Subcutaneous abdominal adipose tissue (tissue), 5 donors: ENCODE results near the gene ARSG.

Experiments
- H3K27ac ChIP-seq: one replicate; pipeline ENCODE4 v1.7.0; 2013; ENCODE audit warnings: low read depth, mild to moderate bottlenecking, inconsistent platforms, low read length, moderate library complexity
- H3K27me3 ChIP-seq, 5 donors: one replicate each; pipeline ENCODE4 v1.7.0; 2013; ENCODE audit warnings: low read length in 5 of 5, inconsistent platforms in 1 of 5; ENCODE audit not compliant: control insufficient read depth in 5 of 5, insufficient read depth in 4 of 5
- H3K36me3 ChIP-seq, 5 donors: one replicate each; pipeline ENCODE4 v1.7.0; 2013; ENCODE audit warnings: low read length in 5 of 5; ENCODE audit not compliant: control insufficient read depth in 5 of 5, insufficient read depth in 5 of 5
- H3K4me1 ChIP-seq, 5 donors: one replicate each; pipeline ENCODE4 v1.7.0; 2013; ENCODE audit warnings: low read length in 5 of 5, mild to moderate bottlenecking in 3 of 5, moderate library complexity in 1 of 5; ENCODE audit not compliant: control insufficient read depth in 5 of 5, insufficient read depth in 5 of 5
- H3K4me3 ChIP-seq, 5 donors: one replicate each; pipeline ENCODE4 v1.7.0; 2013; ENCODE audit warnings: low read length in 5 of 5, low read depth in 1 of 5
- H3K9ac ChIP-seq, 5 donors: one replicate each; pipeline ENCODE4 v1.7.0; 2013; ENCODE audit warnings: low read length in 5 of 5, mild to moderate bottlenecking in 4 of 5, moderate library complexity in 3 of 5
- H3K9me3 ChIP-seq, 5 donors: one replicate each; pipeline ENCODE4 v1.7.0; 2013; ENCODE audit warnings: low read length in 5 of 5; ENCODE audit not compliant: control insufficient read depth in 5 of 5
- donor health status: healthy.
- donor health status: healthy.
- donor health status: healthy.
- donor health status: healthy.
- donor health status: healthy.

The ARSG gene

GRCh38 chr17:68314916-68315535, 23.7 kb downstream of the ARSG start:
- H3K9ac ChIP-seq: no peak overlapping the region
- H3K27me3 ChIP-seq: no peaks in the 10 kb centered on the region
- H3K4me3 ChIP-seq: no peak overlapping the region
- H3K9me3 ChIP-seq: no peaks in the 10 kb centered on the region
- H3K4me1 ChIP-seq: peaks cover 0 to 23% (median 12%) of the 10 kb centered on the region in 5 donors
- no peaks in the 10 kb centered on the region for H3K36me3 ChIP-seq
- no peak overlapping the region for H3K27ac ChIP-seq

- Histone ChIP-seq H3K4me1 (peaks cover 0 to 23% (median 12%) of the 10 kb centered on the region in 5 donors), H3K9me3 (no peaks in the 10 kb centered on the region), H3K4me3 (no peak overlapping the region), H3K36me3 (no peaks in the 10 kb centered on the region), H3K27ac (no peak overlapping the region), H3K9ac (no peak overlapping the region), H3K27me3 (no peaks in the 10 kb centered on the region)
These were observed 24.6 kb downstream of the ARSG start for GRCh38 chr17:68315930-68316329.

DNA sequence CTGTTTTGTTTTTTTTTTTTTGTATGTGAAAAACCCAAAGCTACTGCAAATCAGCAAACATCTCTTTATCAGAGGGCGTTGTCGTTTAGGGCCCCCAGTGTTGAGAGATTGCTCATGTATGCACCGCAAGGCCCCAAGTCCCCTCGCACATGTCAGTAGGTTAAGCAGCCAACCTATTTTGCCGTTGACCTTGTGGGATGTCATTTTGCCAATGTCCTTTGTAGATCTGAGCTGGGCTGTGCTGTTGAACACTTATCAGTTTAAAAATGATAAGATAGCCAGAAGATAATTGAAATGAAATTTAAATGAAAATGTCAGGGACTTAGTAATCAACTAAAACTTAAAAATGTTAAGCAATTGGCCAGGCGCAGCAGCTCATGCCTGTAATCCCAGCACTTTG, 26.2 kb downstream of the ARSG start:
- Histone ChIP-seq H3K4me3 (no peak overlapping the region), H3K9ac (no peak overlapping the region), H3K4me1 (peaks cover 0 to 23% (median 9%) of the 10 kb centered on the region in 5 donors), H3K27ac (no peak overlapping the region), H3K27me3 (no peaks in the 10 kb centered on the region), H3K36me3 (no peaks in the 10 kb centered on the region), H3K9me3 (no peaks in the 10 kb centered on the region)

DNA sequence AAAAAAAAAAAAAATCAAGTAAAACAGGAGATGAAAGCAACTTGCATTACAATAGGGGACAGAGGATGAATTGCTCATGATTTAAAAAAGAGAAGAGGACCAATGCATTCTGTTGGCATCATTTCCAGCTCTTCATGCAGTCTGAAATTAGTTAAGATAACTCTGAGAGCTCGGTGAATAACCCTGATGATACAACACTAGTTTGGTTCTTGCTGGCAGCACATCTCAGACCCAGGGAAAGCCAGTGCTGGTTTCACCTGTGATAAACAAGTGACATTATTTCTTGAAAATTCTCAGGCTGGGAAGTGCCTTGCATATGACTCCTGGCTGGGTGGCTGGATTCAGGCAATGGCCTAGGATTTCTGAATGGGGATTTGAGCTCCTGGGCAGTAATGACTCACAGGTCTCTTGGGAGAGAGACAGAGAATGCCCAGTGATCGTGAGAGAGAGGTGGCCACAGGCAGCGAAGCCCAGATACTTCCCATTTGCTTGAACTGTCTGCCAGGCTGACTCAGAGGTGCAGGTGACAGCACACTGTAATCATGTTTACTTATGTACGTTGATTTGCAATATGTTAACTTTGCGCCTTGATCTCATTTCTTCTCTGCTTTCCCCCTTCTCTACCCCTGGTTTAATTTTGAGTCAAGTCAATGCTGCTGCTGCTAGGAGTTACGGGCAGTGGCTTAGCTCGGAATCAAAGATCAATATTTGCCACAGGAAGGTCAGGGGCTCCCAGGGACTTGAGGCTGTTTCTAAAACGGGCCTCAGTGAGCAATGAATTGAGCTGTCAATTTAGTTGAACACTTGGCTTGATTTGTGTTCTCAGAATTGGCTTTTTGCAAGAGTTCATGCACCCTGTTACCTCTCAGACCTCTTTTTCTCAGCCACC, 27.1 kb downstream of the ARSG start:
- H3K4me1 ChIP-seq: peaks cover 0 to 19% (median 9%) of the 10 kb centered on the region in 5 donors
- no peak overlapping the region for H3K27ac ChIP-seq

GRCh38 chr17:68319410-68320162, 28.3 kb downstream of the ARSG start:
- H3K4me3 ChIP-seq: no peak overlapping the region
- no peaks in the 10 kb centered on the region for H3K36me3 ChIP-seq
- peaks cover 0 to 17% (median 9%) of the 10 kb centered on the region in 5 donors for H3K4me1 ChIP-seq
- no peak overlapping the region for H3K9ac ChIP-seq
- no peaks in the 10 kb centered on the region for H3K9me3 ChIP-seq
- H3K27ac ChIP-seq: no peak overlapping the region
- no peaks in the 10 kb centered on the region for H3K27me3 ChIP-seq

More for the DNA sequence above, 27.1 kb downstream of the ARSG start:
- Histone ChIP-seq H3K9me3 (no peaks in the 10 kb centered on the region), H3K36me3 (no peaks in the 10 kb centered on the region), H3K9ac (no peak overlapping the region), H3K4me3 (no peak overlapping the region), H3K27me3 (no peaks in the 10 kb centered on the region)

- H3K27ac ChIP-seq: no peak overlapping the region
- H3K4me1 ChIP-seq: peaks cover 0 to 9% (median 3%) of the 10 kb centered on the region in 5 donors
- H3K36me3 ChIP-seq: no peaks in the 10 kb centered on the region
- no peak overlapping the region for H3K9ac ChIP-seq
- no peaks in the 10 kb centered on the region for H3K27me3 ChIP-seq
- H3K4me3 ChIP-seq: no peak overlapping the region
- no peaks in the 10 kb centered on the region for H3K9me3 ChIP-seq
These were observed 29.1 kb downstream of the ARSG start for GRCh38 chr17:68320311-68320865.

- Histone ChIP-seq H3K4me3 (no peak overlapping the region), H3K36me3 (no peaks in the 10 kb centered on the region), H3K9me3 (no peaks in the 10 kb centered on the region), H3K27me3 (no peaks in the 10 kb centered on the region), H3K9ac (no peak overlapping the region), H3K27ac (no peak overlapping the region), H3K4me1 (peaks cover 0 to 8% (median 3%) of the 10 kb centered on the region in 5 donors)
These were observed 29.8 kb downstream of the ARSG start for GRCh38 chr17:68320943-68321555.

DNA sequence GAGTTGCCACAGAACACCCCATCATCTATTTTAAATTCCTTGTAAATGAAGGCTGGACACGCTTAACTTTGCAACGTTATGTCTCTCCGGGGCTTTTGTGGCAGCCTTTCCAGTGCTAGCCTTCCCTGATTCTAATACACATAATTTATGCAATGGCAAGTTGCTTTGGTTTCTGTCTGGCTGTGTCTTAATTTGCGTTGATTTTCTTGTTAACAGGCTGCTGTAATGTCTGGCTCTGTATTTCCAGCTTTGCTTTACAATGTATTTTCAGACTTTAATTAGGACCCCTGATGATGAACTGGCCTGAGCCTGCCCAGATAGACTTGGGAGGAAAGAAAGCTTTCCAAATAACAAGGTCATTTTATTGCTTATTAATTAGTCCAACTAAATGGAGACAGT, 30.3 kb downstream of the ARSG start:
- peaks cover 0 to 8% (median 3%) of the 10 kb centered on the region in 5 donors for H3K4me1 ChIP-seq
- H3K27ac ChIP-seq: no peak overlapping the region
- no peaks in the 10 kb centered on the region for H3K27me3 ChIP-seq
- H3K9me3 ChIP-seq: no peaks in the 10 kb centered on the region
- no peak overlapping the region for H3K9ac ChIP-seq
- H3K4me3 ChIP-seq: no peak overlapping the region
- H3K36me3 ChIP-seq: no peaks in the 10 kb centered on the region

DNA sequence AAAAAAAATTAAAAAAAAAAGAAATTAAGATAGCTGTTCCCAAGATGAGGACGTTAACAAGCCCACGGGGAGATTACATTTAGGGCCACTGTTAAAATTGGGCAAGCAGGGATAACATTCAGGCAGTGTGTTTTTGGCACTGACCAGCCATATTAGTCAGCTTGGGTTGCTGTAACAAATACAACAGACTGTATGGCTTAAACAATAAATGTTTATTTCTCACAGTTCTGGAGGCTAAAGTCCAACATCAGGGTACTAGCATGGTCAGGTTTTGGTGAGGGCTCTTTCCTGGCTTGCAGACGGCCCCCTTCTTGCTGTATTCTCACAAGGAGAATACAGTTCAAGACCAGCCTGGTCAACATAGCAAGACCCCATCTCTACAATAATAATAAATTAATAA, 31.3 kb downstream of the ARSG start:
- Histone ChIP-seq H3K27ac (no peak overlapping the region), H3K4me1 (peaks cover 0 to 8% (median 3%) of the 10 kb centered on the region in 5 donors), H3K27me3 (no peaks in the 10 kb centered on the region), H3K4me3 (no peak overlapping the region), H3K9ac (no peak overlapping the region), H3K9me3 (no peaks in the 10 kb centered on the region), H3K36me3 (no peaks in the 10 kb centered on the region)
